SK-N-MC (cell line): ENCODE measurements around the gene GRB7.
A peak's percentile ranks its signal among the peaks of the same experiment; 100 is the strongest.

Experiments
- DNase-seq: peaks from one replicate; pipeline ENCODE4 v3.0.0-alpha.2; 2011; ENCODE audit warnings: low read depth, low spot score
- H3K27ac ChIP-seq: fragments of 200-600 bp; sonication (generic); 2 replicates; pipeline ENCODE4 v1.5.1; 2016; ENCODE audit warnings: mixed run types
- H3K36me3 ChIP-seq: fragments of 200-600 bp; sonication (generic); 2 replicates; pipeline ENCODE4 v1.6.1; 2017; ENCODE audit warnings: antibody characterized with exemption, low read length, mixed read lengths; ENCODE audit not compliant: insufficient read depth
- H3K4me3 ChIP-seq: fragments of 200-600 bp; sonication (generic); 2 replicates; pipeline ENCODE4 v1.5.1; 2016
- H3K9ac ChIP-seq: fragments of 200-600 bp; sonication (generic); 2 replicates; pipeline ENCODE4 v1.8.0; 2017; ENCODE audit warnings: mixed run types, mixed read lengths; ENCODE audit not compliant: insufficient read length
- H3K9me3 ChIP-seq: fragments of 200-600 bp; sonication (generic); 2 replicates; pipeline ENCODE4 v1.6.1; 2017; ENCODE audit warnings: low read depth, mild to moderate bottlenecking, antibody characterized with exemption, low read length, moderate library complexity, mixed read lengths
- EZH2 ChIP-seq: fragments of 200-600 bp; sonication (generic); IDR thresholded peaks from one replicate; pipeline ENCODE4 v1.6.1; 2017; ENCODE audit warnings: antibody characterized with exemption
- FOXP2 ChIP-seq: optimal IDR thresholded peaks from 2 replicates; pipeline ENCODE3; 2011; ENCODE audit warnings: mild to moderate bottlenecking, moderate library complexity; ENCODE audit not compliant: insufficient read depth; ENCODE audit errors: extremely low read length, control extremely low read depth
- POLR2AphosphoS5 ChIP-seq: IDR thresholded peaks from 2 replicates; pipeline ENCODE4 v1.6.1; 2012; ENCODE audit warnings: mild to moderate bottlenecking, low read depth, low read length, borderline replicate concordance

GRB7 gene

DNA sequence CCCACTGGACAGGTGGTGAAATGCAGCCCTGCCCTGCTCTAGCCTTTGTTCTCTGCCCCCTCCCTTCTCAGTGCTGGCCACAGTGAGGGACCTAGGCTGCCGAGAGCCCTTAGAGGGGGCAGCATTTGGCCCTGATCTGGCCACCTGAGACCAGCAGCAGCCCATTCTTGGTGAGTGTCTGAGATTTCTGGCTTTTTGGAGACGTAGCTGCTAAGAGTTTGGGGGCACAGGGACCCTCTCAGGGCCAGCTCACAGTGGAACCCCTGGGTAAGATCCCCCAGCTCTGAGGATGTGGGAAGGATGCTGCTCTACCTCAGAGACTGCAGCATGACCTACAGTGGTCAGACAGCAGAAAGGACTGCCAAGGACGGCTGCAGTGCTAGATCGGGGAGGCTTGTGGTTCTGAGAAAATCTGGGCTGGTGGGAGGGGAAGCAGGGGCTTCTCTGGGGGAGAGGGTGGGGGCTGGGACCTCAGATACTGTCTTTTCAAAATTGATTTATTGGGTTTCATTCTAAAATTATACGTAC lies 13.3 kb downstream of the GRB7 start:
- Histone ChIP-seq H3K9ac (no peak overlapping the region), H3K4me3 (no peak overlapping the region), H3K27ac (no peak overlapping the region), H3K9me3 (no peaks in the 10 kb centered on the region), H3K36me3 (no peaks in the 10 kb centered on the region)
- no peak for DNase-seq
- TF ChIP-seq FOXP2 (no peak), POLR2AphosphoS5 (no peak), EZH2 (no peak)

DNA sequence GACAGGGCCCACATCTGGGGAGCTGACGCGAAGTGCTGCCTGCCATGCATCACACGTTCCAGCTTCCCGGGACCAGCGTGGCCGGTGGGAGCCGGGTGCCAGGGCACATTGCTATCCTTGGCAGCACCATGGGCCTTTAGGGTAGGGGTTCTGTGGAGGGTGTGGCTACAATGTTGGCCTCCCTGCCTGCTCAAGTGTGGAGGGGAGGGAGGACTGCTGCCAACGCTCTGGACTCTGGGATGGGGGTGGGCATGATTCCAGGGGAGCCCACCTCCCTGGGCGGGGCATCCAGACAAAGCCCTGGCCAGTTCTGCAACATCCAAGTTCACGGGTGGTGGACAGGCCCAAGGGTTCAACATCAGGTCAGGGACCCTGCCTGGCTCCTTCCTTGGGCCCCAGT lies 13.9 kb downstream of the GRB7 start:
- no peak overlapping the region for H3K4me3 ChIP-seq

DNA sequence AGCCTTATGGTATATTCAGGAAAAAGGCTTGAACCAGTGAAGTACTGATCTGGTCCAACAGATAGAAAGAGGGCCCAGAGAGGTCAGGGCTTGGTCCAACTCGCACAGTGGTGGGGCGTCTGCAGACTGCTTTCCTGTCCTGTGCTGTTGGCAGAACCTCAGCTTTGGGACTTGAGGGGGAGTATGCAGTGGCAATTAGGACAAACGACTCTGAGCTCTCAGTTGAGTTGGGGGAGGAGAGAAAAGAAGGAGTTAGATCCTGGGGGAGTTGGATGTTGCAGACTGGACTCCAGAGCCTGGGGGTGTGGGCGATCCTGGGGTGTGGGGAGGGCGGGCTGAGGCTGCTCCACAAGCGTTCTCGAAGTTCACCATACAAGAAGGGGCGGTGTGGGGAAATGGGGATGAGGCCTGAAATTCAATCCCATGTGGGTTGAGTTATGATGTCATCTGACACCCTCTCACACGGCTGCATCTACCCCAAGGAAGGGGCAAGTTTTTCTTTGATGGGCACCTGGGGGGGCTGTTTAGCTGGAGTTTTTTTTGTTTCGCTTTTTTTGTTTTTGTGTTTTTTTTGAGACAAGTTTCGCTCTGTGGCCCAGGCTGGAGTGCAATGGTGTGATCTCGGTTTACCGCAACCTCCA lies 14.6 kb downstream of the GRB7 start:
- H3K27ac ChIP-seq: no peak overlapping the region

More for the DNA sequence above, 13.9 kb downstream of the GRB7 start:
- TF ChIP-seq FOXP2: no peak
- TF ChIP-seq POLR2AphosphoS5: no peak
- TF ChIP-seq EZH2: no peak
- H3K27ac ChIP-seq: no peak overlapping the region
- H3K36me3 ChIP-seq: no peaks in the 10 kb centered on the region
- no peaks in the 10 kb centered on the region for H3K9me3 ChIP-seq
- DNase-seq: no peak
- no peak overlapping the region for H3K9ac ChIP-seq

DNA sequence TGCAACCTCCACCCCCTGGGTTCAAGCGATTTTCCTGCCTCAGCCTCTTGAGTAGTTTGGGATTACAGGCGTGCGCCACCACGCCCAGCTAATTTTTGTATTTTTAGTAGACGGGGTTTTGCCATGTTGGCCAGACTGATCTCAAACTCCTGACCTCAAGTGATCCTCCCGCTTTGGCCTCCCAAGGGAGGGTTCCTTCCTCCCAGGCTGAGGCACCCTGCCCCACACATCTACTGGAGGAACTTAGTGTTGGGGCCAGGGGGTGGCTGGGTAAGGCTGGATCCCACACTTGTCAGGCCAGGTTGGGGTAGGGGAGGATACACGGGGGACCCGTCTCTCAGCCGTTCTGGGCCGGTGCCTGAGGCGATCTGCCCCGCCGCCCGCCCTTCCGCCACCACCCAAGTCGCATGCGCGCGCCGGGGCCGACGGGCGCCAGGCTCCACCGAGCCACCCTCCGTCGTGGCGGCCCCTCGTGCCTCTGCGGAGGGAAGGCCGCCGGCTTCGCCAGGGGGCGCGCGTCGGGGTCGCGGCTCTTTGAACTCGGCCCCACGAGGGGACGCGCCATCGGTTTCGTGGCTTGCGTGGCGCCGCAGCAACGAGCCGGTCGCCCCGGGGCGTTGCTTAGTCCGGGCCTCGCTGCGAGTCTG lies 15.9 kb downstream of the GRB7 start:
- DNase-seq: no peak
- no peak for TF ChIP-seq POLR2AphosphoS5
- TF ChIP-seq EZH2: no peak
- no peak for TF ChIP-seq FOXP2
- Histone ChIP-seq H3K9ac (peak overlapping the region; percentile 85), H3K9me3 (no peaks in the 10 kb centered on the region), H3K27ac (peak overlapping the region; percentile 81), H3K4me3 (peak overlapping the region; percentile 84), H3K36me3 (no peaks in the 10 kb centered on the region)

More for the DNA sequence above, 14.6 kb downstream of the GRB7 start:
- Histone ChIP-seq H3K4me3 (no peak overlapping the region), H3K9me3 (no peaks in the 10 kb centered on the region), H3K9ac (no peak overlapping the region), H3K36me3 (no peaks in the 10 kb centered on the region)
- TF ChIP-seq POLR2AphosphoS5 (no peak), EZH2 (no peak), FOXP2 (no peak)
- DNase-seq: no peak

DNA sequence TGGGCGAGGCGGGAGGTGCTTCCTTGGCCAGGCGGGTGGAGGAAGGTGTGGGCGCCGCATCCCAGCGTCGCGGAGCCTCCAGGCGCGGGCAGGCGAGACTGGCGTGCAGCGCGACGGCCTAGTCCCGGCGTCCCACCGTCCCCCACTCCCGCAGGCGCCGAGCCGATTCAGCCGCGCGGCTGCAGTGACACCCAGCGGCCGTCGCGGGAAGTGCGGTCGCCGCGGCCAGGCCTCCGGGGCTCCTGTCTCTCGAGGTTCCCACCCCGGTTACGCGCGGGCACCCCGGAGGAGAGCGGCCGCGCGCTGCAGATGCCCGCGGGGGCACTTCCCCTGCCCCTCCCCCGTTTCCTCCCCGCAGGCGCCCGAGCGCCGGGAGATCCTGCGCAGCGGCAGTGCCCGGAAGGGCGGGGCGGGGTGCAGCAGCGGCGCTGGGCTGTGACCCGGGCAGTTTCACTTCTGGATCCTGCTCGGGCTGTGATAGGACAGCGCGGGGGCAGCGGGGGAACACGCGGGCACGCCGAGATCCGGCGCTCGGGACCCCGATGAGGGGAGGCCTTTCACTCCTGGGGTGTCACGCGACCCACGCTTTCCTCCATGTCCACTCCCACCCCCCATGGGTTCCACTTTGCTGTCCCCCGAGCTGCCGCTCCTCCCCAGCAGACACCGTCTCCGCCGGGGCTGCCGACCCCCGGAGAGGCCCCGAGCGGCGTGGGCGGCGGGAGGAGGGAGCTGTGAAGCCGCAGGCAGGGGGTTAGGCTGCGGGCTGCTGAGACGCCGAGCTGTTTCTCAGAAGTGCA lies 16.6 kb downstream of the GRB7 start:
- Histone ChIP-seq H3K9ac (peak overlapping the region; percentile 85), H3K27ac (peak overlapping the region; percentile 81), H3K4me3 (peak overlapping the region; percentile 84), H3K9me3 (no peaks in the 10 kb centered on the region), H3K36me3 (no peaks in the 10 kb centered on the region)
- TF ChIP-seq POLR2AphosphoS5: peak; percentile 36; the same call in 1 of the 2 replicates
- no peak for TF ChIP-seq EZH2
- TF ChIP-seq FOXP2: peak; percentile 62
- DNase-seq: no peak

DNA sequence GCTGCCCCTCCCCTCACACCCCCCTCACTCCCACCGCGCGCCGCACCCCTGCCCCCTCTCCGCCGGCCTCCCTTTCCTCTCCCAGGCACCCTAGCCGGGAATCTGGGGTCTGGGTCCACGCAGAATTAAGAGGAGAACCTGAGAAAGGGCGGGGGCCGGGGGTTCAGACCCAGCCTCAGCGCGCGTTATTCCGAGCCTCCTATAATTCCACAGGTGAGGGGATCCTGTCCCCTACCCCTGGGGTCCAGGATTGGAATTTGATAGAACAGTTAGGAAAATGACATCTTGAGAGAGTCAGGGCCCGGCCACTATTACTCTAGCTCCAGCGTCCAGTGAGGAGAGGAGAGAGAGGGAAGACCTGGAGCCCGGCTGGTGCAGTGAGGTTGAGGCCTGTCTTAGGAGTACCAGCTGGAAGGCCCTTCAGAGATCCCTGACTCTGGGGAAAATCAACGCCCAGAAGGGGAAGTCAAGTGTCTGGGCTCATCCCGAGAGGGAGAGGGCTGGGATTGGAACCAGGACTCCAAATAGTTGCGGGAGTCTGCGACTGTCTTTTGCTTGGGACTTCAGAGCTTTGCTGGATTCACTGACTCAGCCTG lies 17.3 kb downstream of the GRB7 start:
- Histone ChIP-seq H3K36me3 (no peaks in the 10 kb centered on the region), H3K9ac (no peak overlapping the region), H3K4me3 (peak overlapping the region; percentile 84), H3K9me3 (no peaks in the 10 kb centered on the region), H3K27ac (peak overlapping the region; percentile 68; the same call in 1 of the 2 replicates)
- no peak for DNase-seq
- no peak for TF ChIP-seq EZH2
- TF ChIP-seq FOXP2: no peak
- no peak for TF ChIP-seq POLR2AphosphoS5

DNA sequence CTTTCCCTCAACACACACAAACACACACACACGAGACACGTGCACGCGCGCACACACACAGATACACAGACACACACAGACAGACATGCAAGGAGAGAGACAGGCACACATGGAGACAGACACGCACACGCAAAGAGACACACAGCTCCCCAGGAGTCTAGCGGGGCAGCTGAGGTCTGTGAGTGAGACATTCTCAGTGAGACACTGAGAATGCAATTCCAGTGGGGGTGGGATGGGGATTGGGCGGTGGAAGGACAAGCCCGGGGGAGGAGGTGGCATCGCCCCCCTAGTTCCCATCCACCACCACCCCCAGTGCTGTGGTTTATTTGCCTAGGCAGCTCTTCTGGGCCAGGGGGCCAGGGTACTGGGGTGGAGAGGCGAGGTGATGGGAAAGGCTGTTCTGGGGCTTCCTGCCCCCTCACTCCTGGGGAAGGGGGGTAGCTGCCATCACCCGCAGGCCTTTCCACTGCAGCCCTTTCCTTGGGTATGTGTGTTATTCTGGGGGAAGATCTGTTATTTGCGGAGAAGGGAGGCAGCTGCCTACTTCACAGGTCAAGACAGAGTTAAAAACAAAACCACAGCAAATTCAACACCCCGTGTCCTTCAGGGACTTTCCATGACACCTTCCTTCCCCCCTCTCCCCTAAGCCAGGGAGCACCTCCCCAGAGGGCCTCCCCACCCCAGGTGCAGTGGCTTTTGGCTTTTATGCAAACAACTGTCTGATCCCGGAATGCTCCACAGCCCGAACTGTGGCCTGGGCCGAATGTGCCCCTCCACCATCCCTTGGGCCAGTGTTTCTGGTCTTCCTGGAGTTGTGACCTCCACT lies 18.0 kb downstream of the GRB7 start:
- DNase-seq: no peak
- H3K9ac ChIP-seq: no peak overlapping the region
- peak overlapping the region; percentile 68; the same call in 1 of the 2 replicates for H3K27ac ChIP-seq
- H3K9me3 ChIP-seq: no peaks in the 10 kb centered on the region
- H3K4me3 ChIP-seq: no peak overlapping the region
- H3K36me3 ChIP-seq: no peaks in the 10 kb centered on the region
- TF ChIP-seq POLR2AphosphoS5: no peak
